HG03460 (cell line): Measurements from ENCODE around the gene MED13L.

ENCODE experiments used
- ATAC-seq: cut with Tn5 transposase; IDR thresholded peaks from one replicate; pipeline ENCODE4 v1.9.1; 2021; ENCODE audit not compliant: unreplicated experiment

Gene MED13L

GRCh38 chr12:115926037-115926670 lies 351.3 kb downstream of the MED13L start:
- no peak for ATAC-seq

- ATAC-seq, result no peak
Observed at GRCh38 chr12:115923851-115924250, 353.6 kb downstream of the MED13L start.

DNA sequence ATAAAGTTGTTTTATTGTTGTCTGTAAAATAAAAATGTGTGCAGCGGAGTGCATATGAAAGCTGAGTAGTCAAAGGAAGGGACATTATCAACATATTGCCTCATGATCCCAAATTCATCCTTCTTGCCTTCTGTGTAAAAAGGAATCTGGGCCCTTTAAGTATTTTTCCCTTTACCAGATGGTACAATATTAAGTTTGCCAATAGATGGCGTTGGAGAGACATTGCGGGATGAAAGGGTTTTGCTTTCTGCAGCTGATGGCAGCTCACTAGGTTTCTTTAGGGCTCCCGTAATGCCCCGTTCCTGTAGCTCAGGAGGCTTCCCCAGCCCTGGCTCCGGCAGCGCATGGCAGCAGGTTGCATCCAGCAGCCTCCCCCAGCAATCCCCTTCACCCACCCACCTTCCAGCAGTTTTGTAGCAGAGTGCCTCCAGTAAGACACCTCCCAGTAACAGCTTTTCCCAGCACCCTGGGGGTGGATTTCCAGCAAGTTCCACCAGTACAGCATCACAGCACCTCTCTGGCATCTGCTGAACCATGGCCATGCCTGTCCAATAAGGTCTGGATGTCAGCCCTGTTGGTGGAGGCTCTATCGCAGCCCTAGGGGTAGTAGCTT lies 354.4 kb downstream of the MED13L start:
- no peak for ATAC-seq

DNA sequence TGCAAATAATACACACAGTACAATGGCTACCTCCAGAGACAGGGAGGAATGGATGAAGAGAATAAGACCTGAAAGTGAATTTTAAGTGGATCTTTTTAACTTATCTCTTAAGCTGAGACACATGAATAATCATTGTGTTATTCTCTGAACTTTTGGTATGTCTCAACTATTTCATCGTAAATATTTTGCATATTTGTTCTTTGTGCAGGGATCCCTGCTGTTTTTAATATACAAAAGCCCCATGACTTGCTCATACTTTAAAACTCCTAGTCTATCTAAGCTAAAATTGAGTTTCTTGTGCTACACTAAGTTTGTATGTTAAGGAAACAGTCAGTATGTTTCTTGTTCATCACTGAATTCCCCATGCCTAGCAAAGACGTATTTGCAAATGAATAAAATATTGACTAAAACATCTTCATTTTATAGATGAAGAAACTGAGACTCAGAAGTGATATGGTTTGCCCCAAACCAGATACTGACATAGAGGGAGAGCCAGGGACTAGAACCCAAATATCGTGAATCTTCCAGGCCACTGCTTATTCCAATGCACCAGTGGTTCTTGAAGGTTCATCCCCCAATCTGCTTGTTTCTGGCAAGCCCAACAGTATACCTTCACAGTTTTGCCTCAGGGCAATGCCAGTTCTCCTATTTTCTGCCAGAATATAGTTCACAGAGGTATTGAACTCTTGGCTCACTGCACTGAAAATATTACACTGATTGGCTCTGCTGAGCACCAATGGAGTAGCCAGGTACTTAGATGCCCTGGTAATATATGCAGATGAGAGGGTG lies 356.9 kb downstream of the MED13L start:
- no peak for ATAC-seq

DNA sequence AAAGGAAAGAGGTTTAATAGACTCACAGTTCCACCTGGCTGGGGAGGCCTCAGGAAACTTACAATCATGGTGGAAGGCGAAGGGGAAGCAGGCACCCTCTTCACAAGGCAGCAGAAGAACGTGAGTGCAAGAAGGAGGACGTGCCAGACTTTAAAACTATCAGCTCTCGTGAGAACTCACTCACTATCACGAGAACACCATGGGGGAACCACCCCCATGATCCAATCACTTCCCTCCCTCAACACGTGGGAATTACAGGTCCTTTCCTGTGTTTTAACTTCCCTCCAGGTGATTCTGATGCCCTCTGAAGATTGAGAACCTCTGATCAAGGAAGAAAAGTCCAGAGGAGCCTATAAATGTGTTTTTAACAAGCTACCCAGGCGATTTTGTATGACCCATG lies 358.7 kb downstream of the MED13L start:
- no peak for ATAC-seq

GRCh38 chr12:115916910-115917668 lies 360.4 kb downstream of the MED13L start:
- no peak for ATAC-seq

- ATAC-seq, result no peak
Observed at GRCh38 chr12:115914122-115914521, 363.4 kb downstream of the MED13L start.

GRCh38 chr12:115912440-115912839 lies 365.1 kb downstream of the MED13L start:
- no peak for ATAC-seq

DNA sequence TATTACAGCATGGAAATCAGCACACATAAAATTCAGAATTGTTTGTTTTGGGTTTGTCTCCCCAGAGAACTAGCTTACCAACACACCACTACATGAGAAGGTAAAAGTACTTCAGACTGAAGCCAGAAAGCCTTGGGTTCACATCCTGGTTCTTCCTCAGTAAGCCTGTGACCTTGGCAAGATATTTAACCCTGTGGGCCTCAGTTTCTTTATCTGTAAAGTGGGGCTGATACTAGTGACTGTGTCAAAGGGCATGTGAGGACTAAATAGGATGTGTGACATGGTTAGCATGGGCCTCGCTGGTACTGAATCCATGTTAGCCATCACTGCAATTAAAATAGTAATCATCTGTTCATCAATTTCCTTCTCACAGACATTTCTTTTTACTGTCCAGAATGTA lies 366.1 kb downstream of the MED13L start:
- ATAC-seq, result no peak

DNA sequence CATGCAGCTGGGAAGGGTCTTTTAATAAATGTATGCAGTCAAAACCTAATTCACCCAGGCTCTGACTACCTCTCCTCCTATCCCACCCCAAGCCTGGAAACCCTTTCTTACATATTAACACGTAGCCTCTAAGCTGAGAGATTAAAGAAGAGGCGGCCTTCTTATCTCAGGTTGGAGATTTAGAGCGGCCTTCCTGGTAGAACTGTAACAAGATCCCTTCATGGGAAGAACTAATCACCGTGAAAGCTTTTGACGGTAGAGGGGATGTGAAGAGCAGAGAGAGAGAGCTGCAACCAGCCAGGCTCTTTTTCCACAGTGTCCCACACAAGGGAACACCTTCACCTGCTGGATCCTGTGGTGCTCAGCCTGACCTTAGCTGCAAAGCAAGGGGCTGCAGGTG lies 367.4 kb downstream of the MED13L start:
- ATAC-seq, result no peak
